ENCODE measurements around the gene CLCN6. TPM values are rescaled to one million over a fixed set of nuclear protein-coding genes. Genes with fewer than 3 reads are reported as not detected.

The CLCN6 gene
- polyA plus RNA-seq, 1 donor (not counting 4 experiments of a cell fraction or from before 2014, with no cell fraction given) = 7.4 TPM

DNA sequence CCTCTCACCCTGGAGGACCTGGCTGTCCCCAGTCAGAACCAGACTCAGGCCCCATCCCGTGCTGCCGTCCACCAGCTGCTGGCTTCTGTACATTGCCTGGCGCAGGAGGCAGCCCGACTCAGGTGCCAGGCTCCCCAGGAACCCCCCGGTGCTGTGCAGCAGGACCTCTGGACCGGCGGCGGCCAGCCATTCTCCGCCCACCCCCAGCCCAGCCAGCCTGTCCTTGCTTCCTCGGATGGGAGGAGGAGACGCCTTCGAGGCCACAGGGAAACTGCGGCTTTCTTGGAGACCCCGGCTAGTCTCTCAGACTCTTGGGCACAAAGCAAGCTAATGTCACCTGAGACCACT lies 39.6 kb upstream of the CLCN6 start:
- dilution Hi-C loops (cut with MboI; ENCODE audit: extremely low pct_ligation_motif_present, low sequenced_read_pairs) = no loop called here
- Histone ChIP-seq H3K27ac (ENCODE audit: control insufficient read depth, insufficient read depth, low read length) (no peak overlapping the region), H3K4me1 (ENCODE audit: control insufficient read depth, extremely low read depth, insufficient read depth, low read length) (no peaks in the 10 kb centered on the region), H3K27me3 (ENCODE audit: control insufficient read depth, extremely low read depth, insufficient read depth, low read length) (peaks cover 13% of the 10 kb centered on the region), H3K9me1 (ENCODE audit: control insufficient read depth, extremely low read depth, insufficient read depth, low read length) (no peaks in the 10 kb centered on the region), H4K20me1 (ENCODE audit: control insufficient read depth, extremely low read depth, insufficient read depth, low read length) (no peaks in the 10 kb centered on the region), H3K4me2 (ENCODE audit: control insufficient read depth, extremely low read depth, insufficient read depth, low read depth, low read length) (no peak overlapping the region), H3K4me3 (ENCODE audit: control insufficient read depth in 2 of 3, extremely low read depth in 1 of 3, insufficient read depth in 2 of 3, low read depth in 1 of 3, low read length in 3 of 3) (no peak overlapping the region), H3K9me3 (ENCODE audit: control insufficient read depth, low read depth, low read length) (no peaks in the 10 kb centered on the region), H2AFZ (ENCODE audit: control insufficient read depth, low read length) (no peak overlapping the region), H3K9ac (ENCODE audit: control insufficient read depth, extremely low read depth, insufficient read depth, low read length) (no peak overlapping the region), H3K36me3 (ENCODE audit: control insufficient read depth in 2 of 2, extremely low read depth in 1 of 2, insufficient read depth in 2 of 2, low read length in 2 of 2) (no peaks in the 10 kb centered on the region), H3K79me2 (ENCODE audit: control insufficient read depth, insufficient read depth, low read length) (no peaks in the 10 kb centered on the region)
- DNase-seq (ENCODE audit: low read depth, low spot score) = no peak
- no peak for FAIRE-seq
- TF ChIP-seq, protein P1, sequence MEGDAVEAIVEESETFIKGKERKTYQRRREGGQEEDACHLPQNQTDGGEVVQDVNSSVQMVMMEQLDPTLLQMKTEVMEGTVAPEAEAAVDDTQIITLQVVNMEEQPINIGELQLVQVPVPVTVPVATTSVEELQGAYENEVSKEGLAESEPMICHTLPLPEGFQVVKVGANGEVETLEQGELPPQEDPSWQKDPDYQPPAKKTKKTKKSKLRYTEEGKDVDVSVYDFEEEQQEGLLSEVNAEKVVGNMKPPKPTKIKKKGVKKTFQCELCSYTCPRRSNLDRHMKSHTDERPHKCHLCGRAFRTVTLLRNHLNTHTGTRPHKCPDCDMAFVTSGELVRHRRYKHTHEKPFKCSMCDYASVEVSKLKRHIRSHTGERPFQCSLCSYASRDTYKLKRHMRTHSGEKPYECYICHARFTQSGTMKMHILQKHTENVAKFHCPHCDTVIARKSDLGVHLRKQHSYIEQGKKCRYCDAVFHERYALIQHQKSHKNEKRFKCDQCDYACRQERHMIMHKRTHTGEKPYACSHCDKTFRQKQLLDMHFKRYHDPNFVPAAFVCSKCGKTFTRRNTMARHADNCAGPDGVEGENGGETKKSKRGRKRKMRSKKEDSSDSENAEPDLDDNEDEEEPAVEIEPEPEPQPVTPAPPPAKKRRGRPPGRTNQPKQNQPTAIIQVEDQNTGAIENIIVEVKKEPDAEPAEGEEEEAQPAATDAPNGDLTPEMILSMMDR (optimal IDR thresholded peaks at IDR 0.05 in 1 of 3, IDR thresholded peaks at IDR 0.05 in 1 of 3, conservative IDR thresholded peaks at IDR 0.05 in 1 of 3; ENCODE audit: extremely low read depth in 1 of 3, insufficient read depth in 2 of 3, low read length in 3 of 3) = no peak
- TF ChIP-seq EZH2 (IDR thresholded peaks at IDR 0.05; ENCODE audit: low read length) = no peak

DNA sequence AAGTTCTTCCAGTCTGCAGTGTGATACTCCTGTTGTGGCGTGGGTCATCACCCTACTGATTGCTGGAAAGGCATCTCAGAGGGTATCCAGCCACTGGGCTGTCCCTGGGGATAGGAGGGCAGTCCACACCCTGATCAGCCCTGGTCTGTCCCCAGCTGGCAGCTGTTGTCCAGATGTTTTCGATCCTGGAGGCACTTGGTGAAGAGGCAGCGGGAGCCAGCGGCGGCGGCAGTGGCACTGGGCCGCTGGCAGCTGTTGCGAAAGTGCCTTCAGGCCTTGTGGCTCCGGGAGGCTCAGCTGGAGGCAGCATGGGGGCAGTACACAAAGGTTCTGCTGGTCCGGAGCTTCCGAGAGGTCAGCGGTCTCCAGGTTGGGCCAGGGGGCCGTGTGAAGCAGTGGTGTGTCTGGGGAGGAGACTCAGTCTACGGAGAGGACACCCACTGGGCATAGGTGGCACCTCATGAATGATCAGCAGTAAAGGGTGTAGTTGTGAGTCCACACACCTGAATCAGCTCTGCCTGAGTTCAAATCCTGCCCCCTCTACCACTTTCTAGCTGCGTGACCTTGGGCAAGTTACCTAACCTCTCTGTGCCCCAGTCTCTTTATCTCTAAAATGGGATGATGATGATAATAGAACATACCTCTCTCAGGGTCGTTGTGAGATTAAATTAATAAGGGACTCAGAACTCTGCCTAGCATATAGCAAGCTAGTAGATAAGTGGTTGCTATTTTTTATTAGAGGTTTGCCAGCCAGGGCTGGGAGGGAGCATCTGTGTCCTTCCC lies 37.9 kb upstream of the CLCN6 start:
- no peaks in the 10 kb centered on the region for H3K9me3 ChIP-seq (ENCODE audit: control insufficient read depth, low read depth, low read length)
- no peak overlapping the region for H3K4me2 ChIP-seq (ENCODE audit: control insufficient read depth, extremely low read depth, insufficient read depth, low read depth, low read length)
- H3K27me3 ChIP-seq (ENCODE audit: control insufficient read depth, extremely low read depth, insufficient read depth, low read length) = peaks cover 4% of the 10 kb centered on the region
- FAIRE-seq (no peak), DNase-seq (ENCODE audit: low read depth, low spot score) (no peak)
- H3K79me2 ChIP-seq (ENCODE audit: control insufficient read depth, insufficient read depth, low read length) = no peaks in the 10 kb centered on the region
- no peaks in the 10 kb centered on the region for H4K20me1 ChIP-seq (ENCODE audit: control insufficient read depth, extremely low read depth, insufficient read depth, low read length)
- no peak for TF ChIP-seq EZH2 (IDR thresholded peaks at IDR 0.05; ENCODE audit: low read length)
- TF ChIP-seq, protein P1 (optimal IDR thresholded peaks at IDR 0.05 in 1 of 3, IDR thresholded peaks at IDR 0.05 in 1 of 3, conservative IDR thresholded peaks at IDR 0.05 in 1 of 3; ENCODE audit: extremely low read depth in 1 of 3, insufficient read depth in 2 of 3, low read length in 3 of 3) = no peak
- dilution Hi-C loops (cut with MboI; ENCODE audit: extremely low pct_ligation_motif_present, low sequenced_read_pairs) = no loop called here
- no peaks in the 10 kb centered on the region for H3K36me3 ChIP-seq (ENCODE audit: control insufficient read depth in 2 of 2, extremely low read depth in 1 of 2, insufficient read depth in 2 of 2, low read length in 2 of 2)
- H3K4me1 ChIP-seq (ENCODE audit: control insufficient read depth, extremely low read depth, insufficient read depth, low read length) = no peaks in the 10 kb centered on the region
- no peak overlapping the region for H3K9ac ChIP-seq (ENCODE audit: control insufficient read depth, extremely low read depth, insufficient read depth, low read length)
- no peak overlapping the region for H2AFZ ChIP-seq (ENCODE audit: control insufficient read depth, low read length)
- no peak overlapping the region for H3K4me3 ChIP-seq (ENCODE audit: control insufficient read depth in 2 of 3, extremely low read depth in 1 of 3, insufficient read depth in 2 of 3, low read depth in 1 of 3, low read length in 3 of 3)
- H3K27ac ChIP-seq (ENCODE audit: control insufficient read depth, insufficient read depth, low read length) = no peak overlapping the region
- H3K9me1 ChIP-seq (ENCODE audit: control insufficient read depth, extremely low read depth, insufficient read depth, low read length) = no peaks in the 10 kb centered on the region

All from keratinocyte (primary cell).